Globus pallidus (tissue), 1 donor: ENCODE measurements around the gene MFSD2A.
"Not testable (repeated sequence)": the region's sequence is repeated elsewhere in the genome, so short reads cannot be mapped to it uniquely, and the experiment has no call there.

Experiments
- DNase-seq: peaks from one replicate; pipeline ENCODE4 v3.0.0-alpha.2; 2015; ENCODE audit warnings: low spot score

MFSD2A gene

GRCh38 chr1:40003156-40004093 is 48.5 kb downstream of the MFSD2A start:
- peak; percentile 9 for DNase-seq

GRCh38 chr1:40004857-40005256 is 49.9 kb downstream of the MFSD2A start:
- DNase-seq = no peak

GRCh38 chr1:40007481-40008034 is 52.6 kb downstream of the MFSD2A start:
- DNase-seq = not testable (repeated sequence)

GRCh38 chr1:40011198-40011597 is 56.3 kb downstream of the MFSD2A start:
- no peak for DNase-seq

GRCh38 chr1:40014253-40014706 is 59.3 kb downstream of the MFSD2A start:
- DNase-seq = no peak

- no peak for DNase-seq
Measured at GRCh38 chr1:40014812-40015594, 60.1 kb downstream of the MFSD2A start.

GRCh38 chr1:40017951-40018575 is 63.1 kb downstream of the MFSD2A start:
- DNase-seq = no peak
